HepG2 (cell line): ENCODE data around the gene H2AZ2. TPM values are rescaled to one million over a fixed set of nuclear protein-coding genes. Genes with fewer than 3 reads are reported as not detected.
A peak's percentile ranks its signal among the peaks of the same experiment; 100 is the strongest.

Experiments used
- CENPX ChIP-seq: sonication (generic); formaldehyde crosslinking; IDR thresholded peaks from 2 replicates; pipeline ENCODE4 v1.9.0; 2021; ENCODE audit warnings: mild to moderate bottlenecking, missing genetic modification reagents, moderate library complexity
- CREM ChIP-seq, 2 experiments: sonication (generic) in 1 of 2; formaldehyde crosslinking in 1 of 2; IDR thresholded peaks; 2 replicates each; pipeline versions ENCODE4 v1.4.0 to v1.6.1; 2016 to 2020; ENCODE audit warnings: antibody characterized with exemption in 1 of 2, mild to moderate bottlenecking in 1 of 2, missing genetic modification reagents in 1 of 2
- GTF2F1 ChIP-seq: fragments of 150-350 bp; IDR thresholded peaks from 2 replicates; pipeline ENCODE4 v1.6.1; 2014; ENCODE audit warnings: low read length
- MLX ChIP-seq: IDR thresholded peaks from 2 replicates; pipeline ENCODE4 v1.6.1; 2016
- MYC ChIP-seq: sonication (generic); formaldehyde crosslinking; IDR thresholded peaks from 2 replicates; pipeline ENCODE4 v1.9.0; 2021; ENCODE audit warnings: missing genetic modification reagents, borderline replicate concordance
- PCBP2 ChIP-seq: fragments of 200-400 bp; formaldehyde crosslinking; optimal IDR thresholded peaks from 2 replicates; pipeline ENCODE3; 2018; ENCODE audit warnings: low read length, low read depth; ENCODE audit not compliant: poor library complexity, severe bottlenecking
- SAP130 ChIP-seq: IDR thresholded peaks from 2 replicates; pipeline ENCODE4 v1.6.1; 2016; ENCODE audit warnings: low read depth
- ZFAT ChIP-seq: sonication (generic); formaldehyde crosslinking; conservative IDR thresholded peaks from 2 replicates; pipeline ENCODE4 v1.8.1; 2023; ENCODE audit warnings: missing genetic modification reagents, inconsistent platforms
- ZNF142 ChIP-seq: sonication (generic); formaldehyde crosslinking; IDR thresholded peaks from 2 replicates; pipeline ENCODE4 v1.4.0; 2020; ENCODE audit warnings: missing genetic modification reagents
- ZNF704 ChIP-seq: sonication (generic); formaldehyde crosslinking; IDR thresholded peaks from 2 replicates; pipeline ENCODE4 v1.8.1; 2023; ENCODE audit warnings: mild to moderate bottlenecking, inconsistent platforms, moderate library complexity, missing genetic modification reagents, borderline replicate concordance
- ZSCAN31 ChIP-seq: sonication (generic); formaldehyde crosslinking; IDR thresholded peaks from 2 replicates; pipeline ENCODE4 v1.5.0; 2020; ENCODE audit warnings: low read depth, mild to moderate bottlenecking, missing genetic modification reagents
- polyA plus RNA-seq, 8 experiments: library from polyadenylated mRNA; depleted of rRNA in 3 of 8; stranded (reverse) in 7 of 8; unstranded in 1 of 8; fragments of >200 nt; fragmentation: Illumina TruSeq in 4 of 8; extraction: Trizol in 4 of 8; gene quantifications; 2 replicates each; pipeline versions ENCODE4 v1.2.1 to v1.2.3, GENCODE V29; 2011 to 2016; ENCODE audit warnings: low read depth in 4 of 8, missing spikeins in 1 of 8, mixed read lengths in 1 of 8; ENCODE audit not compliant: insufficient read depth in 1 of 8
- total RNA-seq, 5 experiments: library from RNA; depleted of rRNA; stranded (reverse); fragments of >200 nt; fragmentation: Illumina TruSeq; extraction: Trizol; gene quantifications; 2 replicates each; pipeline ENCODE4 v1.2.3, GENCODE V29; 2016; ENCODE audit warnings: low read depth in 1 of 5
- TF ChIP-seq, protein P1 (sequence below): sonication (generic); formaldehyde crosslinking; IDR thresholded peaks from 2 replicates; pipeline ENCODE4 v1.8.0; 2022; ENCODE audit warnings: missing genetic modification reagents, mild to moderate bottlenecking, borderline replicate concordance
- TF ChIP-seq, protein P2 (sequence below): sonication (generic); formaldehyde crosslinking; IDR thresholded peaks from 2 replicates; pipeline ENCODE4; 2020; ENCODE audit warnings: missing genetic modification reagents, mild to moderate bottlenecking, borderline replicate concordance

The H2AZ2 gene
- total and polyA plus RNA-seq, 2 of the 13 experiments (the other 11 are each of a cell fraction or from before 2014, with no cell fraction given), result 121 to 223 TPM

GRCh38 chr7:44796504-44797328 is 51.2 kb downstream of the H2AZ2 start, which contains the start of gene PPIA (continued):
- no peak for TF ChIP-seq PCBP2
- TF ChIP-seq ZSCAN31 (CRISPR knock-in tag), result peak; percentile 20; the same call in 1 of the 2 replicates
- 0 out of 2 replicates have a peak, but pooled peaks have one; percentile 45 for TF ChIP-seq GTF2F1
- TF ChIP-seq, protein P1, sequence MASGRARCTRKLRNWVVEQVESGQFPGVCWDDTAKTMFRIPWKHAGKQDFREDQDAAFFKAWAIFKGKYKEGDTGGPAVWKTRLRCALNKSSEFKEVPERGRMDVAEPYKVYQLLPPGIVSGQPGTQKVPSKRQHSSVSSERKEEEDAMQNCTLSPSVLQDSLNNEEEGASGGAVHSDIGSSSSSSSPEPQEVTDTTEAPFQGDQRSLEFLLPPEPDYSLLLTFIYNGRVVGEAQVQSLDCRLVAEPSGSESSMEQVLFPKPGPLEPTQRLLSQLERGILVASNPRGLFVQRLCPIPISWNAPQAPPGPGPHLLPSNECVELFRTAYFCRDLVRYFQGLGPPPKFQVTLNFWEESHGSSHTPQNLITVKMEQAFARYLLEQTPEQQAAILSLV (CRISPR knock-in tag), result no peak; the same call in 1 of the 2 replicates
- TF ChIP-seq, protein P2, sequence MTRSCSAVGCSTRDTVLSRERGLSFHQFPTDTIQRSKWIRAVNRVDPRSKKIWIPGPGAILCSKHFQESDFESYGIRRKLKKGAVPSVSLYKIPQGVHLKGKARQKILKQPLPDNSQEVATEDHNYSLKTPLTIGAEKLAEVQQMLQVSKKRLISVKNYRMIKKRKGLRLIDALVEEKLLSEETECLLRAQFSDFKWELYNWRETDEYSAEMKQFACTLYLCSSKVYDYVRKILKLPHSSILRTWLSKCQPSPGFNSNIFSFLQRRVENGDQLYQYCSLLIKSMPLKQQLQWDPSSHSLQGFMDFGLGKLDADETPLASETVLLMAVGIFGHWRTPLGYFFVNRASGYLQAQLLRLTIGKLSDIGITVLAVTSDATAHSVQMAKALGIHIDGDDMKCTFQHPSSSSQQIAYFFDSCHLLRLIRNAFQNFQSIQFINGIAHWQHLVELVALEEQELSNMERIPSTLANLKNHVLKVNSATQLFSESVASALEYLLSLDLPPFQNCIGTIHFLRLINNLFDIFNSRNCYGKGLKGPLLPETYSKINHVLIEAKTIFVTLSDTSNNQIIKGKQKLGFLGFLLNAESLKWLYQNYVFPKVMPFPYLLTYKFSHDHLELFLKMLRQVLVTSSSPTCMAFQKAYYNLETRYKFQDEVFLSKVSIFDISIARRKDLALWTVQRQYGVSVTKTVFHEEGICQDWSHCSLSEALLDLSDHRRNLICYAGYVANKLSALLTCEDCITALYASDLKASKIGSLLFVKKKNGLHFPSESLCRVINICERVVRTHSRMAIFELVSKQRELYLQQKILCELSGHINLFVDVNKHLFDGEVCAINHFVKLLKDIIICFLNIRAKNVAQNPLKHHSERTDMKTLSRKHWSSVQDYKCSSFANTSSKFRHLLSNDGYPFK (CRISPR knock-in tag), result no peak; the same call in 1 of the 2 replicates
- TF ChIP-seq MYC, result peak; percentile 97
- peak; percentile 57; the same call in 1 of the 2 replicates for TF ChIP-seq SAP130
- TF ChIP-seq ZFAT, result peak; percentile 73; the same call in 1 of the 2 replicates
- no peak for TF ChIP-seq CENPX (CRISPR knock-in tag)
- TF ChIP-seq ZNF142 (CRISPR knock-in tag), result peak; percentile 85; the same call in 1 of the 2 replicates
- peak; percentile 17; the same call in 1 of the 2 replicates for TF ChIP-seq MLX (CRISPR knock-in tag)
- peak; percentile 62 for TF ChIP-seq CREM (IDR thresholded peaks at IDR 0.05)
- no peak for TF ChIP-seq CREM (CRISPR knock-in tag; IDR thresholded peaks at IDR 0.05)
- peak; percentile 69; the same call in 1 of the 2 replicates for TF ChIP-seq ZNF704 (CRISPR knock-in tag)
